CD4-positive, alpha-beta T cell treated with Interleukin-17A for 4 hours (primary cell): ENCODE results near the gene RPS21.

Experiments used
- DNase-seq: peaks from one replicate; pipeline ENCODE4 v3.0.0-alpha.2; 2020; ENCODE audit warnings: mixed read lengths

Gene RPS21

DNA sequence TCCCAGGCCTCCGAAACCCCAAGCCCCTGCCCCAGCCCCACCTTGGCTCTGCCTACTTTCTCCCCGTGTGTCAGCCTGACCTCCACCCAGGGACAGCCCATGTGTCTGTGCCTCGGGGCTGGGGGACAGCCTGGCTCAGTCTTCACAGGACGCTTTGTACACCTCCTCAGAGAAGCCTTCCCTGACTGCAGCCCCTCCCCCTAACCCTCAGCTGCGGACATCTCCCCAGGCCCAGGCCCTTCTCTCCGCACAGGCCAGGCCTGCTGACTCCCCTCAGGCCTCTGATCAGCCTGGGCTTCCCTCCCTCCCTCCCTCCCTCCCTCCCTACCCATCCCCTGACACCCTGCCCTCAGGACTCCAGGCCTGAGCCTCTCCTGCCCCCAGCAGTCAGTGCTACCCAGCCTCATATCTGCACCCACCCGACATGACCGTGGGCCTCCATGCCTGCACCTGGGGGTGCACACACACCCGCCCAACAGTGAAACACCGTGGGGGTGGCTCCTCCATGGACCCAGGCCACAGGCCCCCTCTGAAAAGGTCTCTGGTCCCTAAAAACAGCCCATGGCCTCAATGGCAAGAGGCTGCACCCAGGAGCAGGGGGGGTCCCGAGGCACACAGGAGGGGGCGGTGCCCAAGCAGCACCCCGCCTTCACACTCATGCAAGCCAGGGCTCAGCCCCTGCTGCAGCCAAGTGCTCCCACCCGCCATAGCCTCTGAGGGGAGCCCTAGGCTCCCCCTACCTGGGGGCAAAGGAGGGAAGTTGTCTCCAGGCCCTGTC is 32.7 kb upstream of the RPS21 start:
- no peak for DNase-seq

DNA sequence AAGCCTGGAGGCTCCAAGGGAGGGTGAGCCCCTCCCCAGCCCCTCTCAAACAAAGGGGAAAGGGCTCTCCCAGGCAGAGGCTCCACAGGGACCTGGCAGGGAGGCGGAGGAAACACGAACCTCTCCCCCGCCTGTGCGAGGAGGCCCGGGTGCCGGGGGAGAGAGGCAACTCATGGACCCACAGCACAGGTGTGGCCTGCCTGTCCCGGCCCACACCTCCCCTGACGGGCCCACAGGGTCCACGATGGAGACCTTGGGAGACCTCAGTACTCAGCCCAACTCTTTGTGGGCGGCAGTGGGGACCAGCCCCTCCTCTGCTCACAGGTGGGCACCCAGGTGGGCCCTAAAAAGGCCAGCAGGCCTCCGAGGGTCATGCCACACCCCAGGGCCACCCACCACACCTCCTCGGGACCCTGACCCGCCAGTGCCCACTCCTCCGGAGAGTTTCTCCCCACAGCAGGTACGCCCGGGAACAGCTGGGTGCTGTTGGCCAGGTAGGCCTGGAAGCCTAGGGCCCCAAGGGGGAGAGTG is 32.0 kb upstream of the RPS21 start:
- DNase-seq: no peak

DNA sequence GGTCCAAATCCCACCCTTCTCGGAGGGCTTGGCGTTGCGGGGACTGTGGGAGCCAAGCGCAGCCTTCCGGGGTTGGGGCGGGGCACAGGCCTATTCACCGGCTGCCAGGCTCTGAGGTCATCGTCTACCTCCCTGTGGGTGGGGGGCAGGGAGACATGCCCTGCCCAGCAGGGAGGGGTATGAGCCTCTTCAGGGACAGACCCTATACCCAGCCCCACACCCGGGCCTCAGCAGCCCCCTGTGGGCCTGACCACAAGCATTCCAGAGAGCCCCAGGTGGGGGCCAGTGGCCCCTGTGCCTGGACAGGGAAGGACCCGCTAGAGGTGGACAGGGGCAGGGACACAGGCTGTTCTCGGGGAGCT is 31.4 kb upstream of the RPS21 start:
- no peak for DNase-seq

DNA sequence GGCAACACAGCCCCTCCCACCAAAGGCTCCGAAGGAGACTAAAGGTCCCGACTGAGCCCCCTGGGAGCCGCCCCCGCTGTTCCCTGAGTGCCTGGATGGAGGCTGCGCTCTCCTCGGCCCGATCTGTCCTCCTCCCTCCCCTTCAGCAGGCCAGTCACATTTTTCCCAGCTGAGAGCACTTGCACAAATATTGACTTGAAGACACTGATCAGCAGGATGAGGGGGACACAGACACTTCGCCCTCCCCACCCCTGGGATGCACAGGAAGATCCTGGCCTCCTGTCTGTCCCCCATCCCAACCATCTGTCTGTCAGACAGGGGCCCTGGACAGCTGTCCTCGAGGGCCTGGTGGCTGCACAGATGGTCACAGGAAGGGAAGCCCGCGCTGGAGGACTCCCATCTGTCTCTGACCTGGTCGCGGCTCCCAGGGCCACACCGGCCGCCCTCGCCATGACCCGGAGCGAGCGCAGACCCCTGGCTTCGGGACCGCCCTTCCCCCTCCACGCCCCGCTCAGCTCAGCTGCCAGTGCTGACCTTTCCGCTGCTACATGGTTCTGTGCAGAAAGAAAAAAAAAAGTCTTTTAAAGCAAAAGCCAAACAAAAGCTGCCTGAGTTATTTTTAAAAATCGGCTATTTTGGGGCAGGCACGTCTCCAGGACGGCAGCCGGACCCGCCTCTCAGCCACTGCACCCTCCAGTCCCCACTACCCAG is 30.9 kb upstream of the RPS21 start:
- DNase-seq: no peak

DNA sequence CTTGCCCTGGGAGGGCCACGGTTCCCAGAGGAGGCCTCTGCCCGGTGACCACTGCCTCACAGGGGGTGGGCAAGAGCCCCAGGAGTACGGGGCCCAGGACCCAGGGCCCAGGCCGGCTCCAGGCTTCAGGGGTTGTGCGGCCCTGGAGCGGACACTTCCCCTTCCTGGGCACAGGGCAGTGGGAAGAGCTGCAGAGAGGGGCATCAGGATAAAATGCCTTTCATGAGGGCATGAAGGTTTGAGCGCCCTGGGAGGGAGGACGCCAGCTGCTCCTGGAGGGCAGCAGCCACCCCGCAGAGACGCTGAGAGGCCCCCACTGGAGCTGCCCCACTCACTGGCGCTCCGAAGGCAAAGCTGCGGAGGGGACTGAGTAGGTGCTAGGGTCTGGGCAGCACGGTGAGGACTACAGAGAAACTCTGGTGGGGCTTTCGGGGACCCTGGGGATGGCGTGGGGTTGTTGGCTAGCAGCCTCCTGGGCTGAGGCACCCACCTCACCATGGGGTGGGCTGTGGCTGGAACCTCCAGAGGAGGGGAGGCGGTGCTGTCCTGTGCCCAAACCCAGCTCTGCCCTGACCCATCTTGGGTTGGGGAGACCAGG is 30.2 kb upstream of the RPS21 start:
- no peak for DNase-seq

DNA sequence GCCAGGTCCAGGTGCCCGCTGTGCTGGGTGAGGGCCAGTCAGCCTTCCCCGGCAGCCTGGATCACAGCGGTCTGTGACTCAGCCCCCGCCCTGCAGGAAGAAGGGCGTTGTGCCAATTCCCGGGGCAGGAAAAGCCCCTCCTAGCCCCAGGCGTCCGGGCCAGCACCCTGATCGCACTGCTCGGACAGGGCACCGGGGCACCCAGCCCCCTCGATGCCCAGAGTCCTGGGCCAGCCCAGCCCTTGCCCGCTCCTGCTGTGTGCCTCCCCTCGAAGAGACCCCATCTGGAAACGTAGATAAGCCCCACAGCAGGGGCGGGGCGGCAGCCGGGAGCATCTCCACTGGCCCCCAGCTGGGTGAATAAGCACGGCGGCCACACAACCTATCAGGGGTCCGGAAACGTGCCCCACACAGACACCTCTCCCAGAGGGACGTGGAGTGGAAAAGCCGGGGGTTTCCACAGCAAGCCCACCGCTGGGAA is 29.7 kb upstream of the RPS21 start:
- DNase-seq: no peak

DNA sequence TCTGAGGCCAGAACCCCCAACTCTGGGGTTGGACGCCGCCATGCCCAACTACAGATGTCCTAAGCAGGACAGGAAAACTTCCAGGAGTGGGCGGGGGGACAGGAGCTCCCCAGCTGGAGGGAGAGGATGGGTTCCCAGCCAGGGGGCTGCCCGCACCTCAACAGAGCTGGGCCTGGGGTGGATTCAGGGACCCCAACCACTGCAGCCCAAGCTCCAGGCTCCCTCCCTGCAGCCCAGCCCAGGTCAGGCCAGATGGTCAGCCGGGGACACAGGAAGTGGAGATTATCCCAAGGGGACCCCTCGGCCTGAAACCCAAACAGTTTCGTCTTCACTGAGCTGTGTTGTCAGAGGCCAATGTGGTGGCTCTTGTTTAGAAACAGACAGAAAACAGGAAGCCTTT is 29.2 kb upstream of the RPS21 start:
- DNase-seq: no peak

DNA sequence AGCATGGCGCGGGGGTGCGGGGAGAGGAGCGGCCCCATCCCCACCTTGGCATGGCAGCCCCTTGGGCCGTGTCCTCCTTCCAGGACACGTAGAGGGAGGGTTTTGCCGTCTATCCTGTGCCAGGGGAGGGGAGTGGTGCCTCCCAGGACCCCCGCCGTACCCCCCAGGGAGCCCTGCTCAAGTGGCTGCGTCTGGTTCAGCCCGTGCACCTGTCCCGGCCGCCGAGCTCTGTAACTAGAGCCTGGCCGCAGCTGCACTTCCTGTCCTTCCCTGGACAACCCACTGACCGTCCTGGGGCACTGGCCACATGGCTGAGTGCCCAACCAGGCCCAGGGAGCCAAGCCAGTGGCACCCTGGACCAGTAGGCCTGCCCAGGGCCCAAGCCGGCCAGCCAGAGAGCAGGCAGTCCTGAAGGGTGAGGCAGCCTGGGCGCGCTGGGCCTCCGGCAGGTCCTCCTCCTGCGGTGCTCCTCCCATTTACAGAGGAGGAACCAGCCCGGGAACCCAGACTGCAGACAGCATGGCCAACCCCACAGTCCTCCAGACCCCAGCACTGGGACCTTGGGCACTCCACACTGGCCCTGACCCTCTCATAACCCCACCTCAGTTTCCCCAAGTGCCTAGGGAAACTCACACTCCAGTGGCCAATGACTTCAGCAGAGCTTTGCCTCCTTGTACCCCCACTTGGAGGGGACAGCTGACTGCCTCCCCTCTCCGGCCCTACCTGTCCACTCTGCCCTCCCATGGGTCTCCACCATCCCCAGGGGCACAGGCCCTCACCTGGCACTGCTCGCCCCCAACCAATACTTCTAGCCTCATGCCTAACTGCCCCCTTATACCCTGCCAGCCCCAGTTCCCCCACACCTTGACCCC is 28.5 kb upstream of the RPS21 start:
- DNase-seq: no peak

DNA sequence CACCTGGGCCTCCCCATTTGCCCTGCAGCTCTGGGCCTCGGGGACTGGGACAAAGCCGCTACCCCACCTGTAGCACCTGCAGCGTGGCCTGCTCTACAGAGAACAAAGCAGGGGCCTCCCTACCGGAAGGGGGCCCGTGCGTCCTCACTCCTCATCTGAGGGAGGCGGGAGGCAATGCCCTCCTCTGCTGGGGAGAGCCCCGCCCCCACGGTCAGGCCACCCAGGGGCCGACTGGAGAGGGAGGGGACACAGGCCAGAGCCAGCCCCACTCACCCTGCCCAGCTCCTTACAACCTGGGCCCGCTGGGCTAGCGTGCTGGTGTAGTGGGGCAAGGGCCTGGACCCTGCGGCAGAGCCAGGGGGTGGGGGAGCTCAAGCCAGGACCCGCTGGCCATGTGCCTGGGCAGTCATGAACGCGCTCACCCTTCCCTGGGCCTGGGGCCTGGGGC is 27.8 kb upstream of the RPS21 start:
- DNase-seq: no peak

DNA sequence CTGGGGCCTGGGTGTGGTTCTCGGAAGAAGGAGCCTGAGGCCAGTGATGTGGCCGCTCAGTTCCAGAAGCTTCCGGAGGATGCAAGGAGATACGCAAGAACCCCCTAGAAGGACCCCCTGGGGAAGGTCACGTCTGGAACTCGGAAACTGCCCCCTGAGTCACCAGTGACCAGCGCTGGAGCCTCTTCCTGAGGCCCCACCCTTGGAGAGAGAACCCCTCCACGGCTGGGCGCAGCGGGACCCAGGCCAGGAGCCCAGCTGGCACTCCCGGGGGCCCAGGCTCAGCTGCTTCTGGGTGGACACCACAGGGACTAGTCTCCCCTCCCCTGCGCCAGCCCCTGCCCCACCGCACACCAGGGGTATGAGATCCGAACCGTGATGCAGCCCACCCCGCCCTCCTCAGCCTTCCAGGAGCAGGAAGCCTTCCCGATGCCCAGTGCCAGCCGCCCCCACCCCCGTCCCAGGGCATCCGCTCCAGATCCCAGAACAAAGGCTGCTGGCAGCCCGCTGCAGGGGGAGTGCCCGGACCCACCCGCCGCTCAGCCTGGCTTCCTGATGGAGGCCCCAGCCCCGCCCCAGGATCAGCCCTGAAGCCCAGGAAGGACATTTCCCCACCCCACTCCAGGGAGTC is 27.3 kb upstream of the RPS21 start:
- no peak for DNase-seq

DNA sequence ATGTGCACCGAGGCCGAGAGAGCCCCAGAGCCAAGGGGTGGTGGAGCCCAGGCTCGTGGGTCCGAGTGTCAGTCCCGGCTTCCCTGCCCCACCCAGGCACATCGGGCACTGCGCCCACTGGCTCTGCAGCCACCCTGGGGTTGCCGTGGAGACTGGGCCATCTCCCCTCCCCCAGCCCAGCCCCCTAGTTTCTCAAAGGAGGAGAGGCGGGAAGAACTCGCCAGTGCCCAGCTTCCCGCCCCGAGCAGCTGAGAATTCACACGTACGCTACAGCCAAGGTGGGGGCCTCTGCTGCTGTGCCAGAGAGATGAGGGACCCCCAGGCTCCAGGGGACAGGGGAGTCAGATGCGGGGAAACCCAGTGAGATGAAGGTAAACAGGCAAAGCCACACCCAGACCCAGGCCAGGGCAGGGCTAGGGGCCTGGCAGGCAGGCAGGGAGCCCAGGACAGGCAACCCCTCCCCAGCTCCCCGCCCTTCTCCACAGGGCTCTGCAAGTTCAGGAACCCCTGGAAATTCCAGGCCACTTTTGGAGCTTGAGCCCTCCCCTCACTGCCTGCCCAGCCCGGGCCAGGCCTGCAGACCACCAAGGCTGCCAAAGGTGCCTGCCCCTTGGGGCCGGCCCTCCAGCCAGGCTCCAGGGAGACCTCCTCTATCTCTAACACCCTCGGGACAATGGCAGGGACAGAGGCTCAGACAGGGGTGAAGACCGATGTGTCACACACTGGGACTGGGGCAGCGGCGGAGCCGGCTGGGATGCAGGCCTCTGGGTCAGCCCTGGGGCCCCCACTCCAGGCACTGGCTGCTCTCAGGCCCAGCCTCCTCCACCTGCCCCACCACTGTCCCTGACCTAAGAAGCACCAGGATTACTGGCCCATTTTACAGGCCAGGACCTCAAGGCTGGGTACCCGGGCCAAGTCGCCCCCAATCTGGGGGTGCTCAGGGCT is 25.8 kb upstream of the RPS21 start:
- DNase-seq: no peak

DNA sequence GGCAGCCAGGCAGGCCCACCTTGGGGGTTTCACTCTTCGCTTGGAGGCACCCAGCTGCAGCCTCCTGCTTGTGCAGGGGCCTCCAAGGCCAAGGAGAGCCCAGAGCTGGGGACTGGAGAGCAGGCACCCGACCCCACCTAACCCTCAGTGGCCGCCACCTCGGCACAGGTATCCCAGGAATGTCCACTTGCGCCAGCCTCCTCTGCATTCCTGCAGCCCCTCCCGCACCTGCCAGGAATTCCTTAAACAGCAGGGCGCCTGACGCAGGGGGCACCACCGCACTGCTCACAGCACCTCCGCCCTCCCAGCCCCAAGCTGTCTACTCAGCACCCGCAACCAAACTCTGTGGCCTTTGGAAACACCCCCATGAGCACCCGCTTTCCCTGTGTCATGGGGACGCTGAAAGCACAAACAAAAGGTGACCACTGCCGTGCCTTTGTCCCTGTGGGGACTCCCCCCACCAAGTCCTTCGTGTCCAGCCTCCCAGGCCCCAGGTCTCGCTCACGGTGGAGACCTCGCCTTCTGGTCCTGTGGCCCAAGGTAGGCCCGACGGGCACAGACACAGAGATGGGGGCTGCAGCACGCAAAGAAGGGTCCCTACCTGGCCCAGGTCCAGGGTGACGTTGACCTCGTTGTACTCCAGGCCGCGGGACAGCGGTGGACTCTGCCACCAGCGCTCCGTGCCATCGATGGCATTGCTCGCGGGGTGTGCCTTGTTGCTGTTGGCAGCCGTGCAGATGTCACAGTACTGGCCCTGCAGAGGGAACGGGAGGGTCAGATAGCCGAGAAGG is 24.9 kb upstream of the RPS21 start:
- DNase-seq: no peak

DNA sequence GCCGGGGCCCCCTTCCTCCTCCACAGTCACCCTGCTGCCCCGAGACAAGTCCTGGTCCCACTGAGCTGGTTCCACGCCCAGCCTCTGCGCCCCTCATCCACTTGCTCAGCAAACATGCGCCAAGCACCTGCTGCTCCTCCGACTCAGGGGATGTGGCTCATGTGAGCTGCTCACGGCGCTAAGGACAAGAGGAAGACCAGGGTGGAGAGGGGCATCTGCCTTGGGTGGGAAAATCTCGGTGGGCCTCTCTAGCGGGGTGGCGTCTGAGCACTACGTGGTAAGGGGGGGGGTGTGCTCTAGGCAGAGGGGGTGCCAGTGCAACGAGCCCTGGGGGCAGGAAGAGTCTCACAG is 24.3 kb upstream of the RPS21 start:
- no peak for DNase-seq

DNA sequence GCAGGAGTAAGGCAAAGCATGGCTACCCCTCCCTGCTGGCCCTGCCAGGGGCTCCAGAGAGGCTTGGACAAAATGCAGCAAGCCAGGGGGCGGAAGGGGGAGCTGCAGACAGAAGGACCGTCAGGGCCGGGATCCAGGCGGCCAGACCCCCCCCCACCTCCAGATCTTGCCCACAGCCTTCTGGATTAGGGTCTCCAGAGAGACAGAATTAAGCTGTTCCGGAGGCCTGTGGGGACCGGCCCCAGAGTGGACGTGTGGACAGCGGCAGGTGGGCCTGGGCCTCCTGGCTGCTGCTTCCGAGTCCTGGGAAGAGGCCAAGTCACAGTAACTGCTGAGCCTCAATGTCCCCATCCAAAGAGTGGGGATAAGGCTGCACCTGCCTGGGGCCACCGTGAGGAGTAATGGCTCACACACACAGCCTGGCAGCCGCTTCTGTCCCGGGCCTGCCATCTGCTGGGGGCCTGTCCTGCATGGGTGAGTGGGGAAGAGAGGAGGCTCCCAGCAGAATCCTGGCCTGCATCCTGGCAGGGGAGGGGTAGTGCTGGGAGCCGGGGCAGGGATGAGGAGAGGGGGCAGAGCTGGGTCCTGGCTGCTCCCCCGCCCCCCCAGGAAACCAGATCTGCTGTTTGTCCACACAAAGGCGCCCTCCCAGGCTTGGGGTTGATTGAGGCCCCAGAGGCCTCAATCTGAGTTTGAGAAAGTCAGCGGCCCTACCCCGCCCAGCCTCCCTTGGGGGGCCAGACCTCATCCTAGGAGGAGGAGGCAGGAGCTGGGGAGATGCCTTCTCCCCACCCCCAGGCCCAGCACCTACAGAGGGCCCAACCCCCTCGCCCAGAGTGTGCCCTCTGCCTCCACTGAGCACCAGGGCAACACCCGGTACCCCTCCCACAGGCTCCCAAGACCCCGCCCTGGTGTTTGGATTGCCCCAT is 23.6 kb upstream of the RPS21 start:
- DNase-seq: no peak

DNA sequence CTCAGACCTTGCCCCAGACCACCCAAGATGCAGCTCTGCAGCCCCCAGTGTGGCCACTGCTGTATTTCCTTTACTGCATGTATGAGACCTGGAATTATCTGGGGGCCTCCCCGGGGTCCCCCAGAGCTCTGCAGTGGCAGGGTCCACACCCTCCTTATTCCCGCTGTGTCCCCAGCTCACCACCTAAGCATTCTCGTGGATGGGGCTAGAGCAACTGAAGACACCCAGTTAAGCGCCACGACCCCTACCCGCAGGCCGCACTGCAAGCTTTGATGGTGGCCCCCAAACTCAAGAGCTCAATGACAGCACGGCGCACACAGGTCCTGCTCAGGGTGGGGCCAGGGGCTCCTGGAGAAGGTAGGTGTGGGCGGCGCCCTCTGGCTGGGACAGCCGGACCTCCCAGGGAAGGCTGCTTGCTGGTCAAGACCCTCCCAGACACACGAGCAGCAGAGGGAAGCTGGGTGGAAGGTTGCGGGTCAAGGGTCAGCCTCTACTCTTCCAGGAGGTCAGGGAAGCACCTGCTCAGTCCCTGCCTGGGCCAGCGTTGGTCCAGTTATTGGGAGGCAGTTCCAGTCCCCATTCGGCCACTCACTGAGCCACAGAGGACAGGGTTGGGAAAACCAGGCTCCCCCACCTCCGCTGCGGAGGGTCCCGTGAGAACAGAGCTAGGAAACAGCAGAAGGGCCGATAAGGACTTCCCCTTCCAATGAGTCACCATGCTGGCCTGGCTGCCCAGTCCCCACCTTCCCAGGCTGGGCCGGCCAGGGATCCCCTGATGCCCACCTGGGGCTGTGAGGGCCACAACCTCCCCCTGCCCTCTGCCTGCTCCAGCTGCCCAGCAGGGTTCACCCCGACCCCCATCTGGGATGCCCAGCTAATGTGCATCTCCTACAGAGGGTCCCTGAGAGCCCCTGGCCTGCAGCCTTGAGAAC is 22.7 kb upstream of the RPS21 start:
- DNase-seq: no peak

DNA sequence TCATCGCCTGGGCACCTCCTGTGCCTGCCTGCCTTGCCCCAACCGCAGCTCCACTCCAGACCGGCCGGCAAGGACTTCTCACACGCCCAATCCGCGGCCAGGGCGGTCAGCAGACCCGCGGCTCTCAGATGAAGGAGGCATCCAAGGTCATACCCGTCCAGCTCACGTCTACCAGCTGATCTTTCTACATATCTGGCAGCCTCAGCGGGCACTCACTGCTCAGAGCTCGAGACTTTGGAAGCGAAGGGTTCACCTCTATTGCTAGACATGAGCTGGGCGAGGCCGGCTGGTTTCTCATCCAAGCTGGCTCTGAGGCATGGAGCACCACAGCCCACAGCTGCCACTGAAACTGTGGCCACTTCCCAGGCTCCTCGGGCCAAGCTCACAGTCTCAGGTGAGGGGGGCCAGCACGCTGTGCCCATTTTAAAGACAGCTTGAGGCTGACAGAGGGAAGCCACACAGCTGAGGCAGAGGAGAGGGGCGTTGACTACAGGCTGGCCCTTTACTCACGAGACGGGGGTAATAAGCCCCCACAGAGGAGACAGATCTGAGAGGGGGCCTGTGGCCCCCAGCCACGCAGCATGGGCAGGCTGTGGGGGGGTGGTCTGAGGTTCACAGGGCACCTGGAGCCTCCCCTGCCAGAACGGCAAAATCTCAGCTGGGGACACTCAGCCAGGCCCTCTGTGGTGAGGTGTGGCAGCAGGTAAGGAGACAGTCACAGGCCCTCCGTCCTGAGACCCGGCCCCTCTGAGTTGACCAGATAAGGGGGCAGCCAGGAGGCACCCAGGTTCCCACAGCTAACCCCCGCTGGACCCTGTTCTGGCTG is 21.8 kb upstream of the RPS21 start:
- no peak for DNase-seq

DNA sequence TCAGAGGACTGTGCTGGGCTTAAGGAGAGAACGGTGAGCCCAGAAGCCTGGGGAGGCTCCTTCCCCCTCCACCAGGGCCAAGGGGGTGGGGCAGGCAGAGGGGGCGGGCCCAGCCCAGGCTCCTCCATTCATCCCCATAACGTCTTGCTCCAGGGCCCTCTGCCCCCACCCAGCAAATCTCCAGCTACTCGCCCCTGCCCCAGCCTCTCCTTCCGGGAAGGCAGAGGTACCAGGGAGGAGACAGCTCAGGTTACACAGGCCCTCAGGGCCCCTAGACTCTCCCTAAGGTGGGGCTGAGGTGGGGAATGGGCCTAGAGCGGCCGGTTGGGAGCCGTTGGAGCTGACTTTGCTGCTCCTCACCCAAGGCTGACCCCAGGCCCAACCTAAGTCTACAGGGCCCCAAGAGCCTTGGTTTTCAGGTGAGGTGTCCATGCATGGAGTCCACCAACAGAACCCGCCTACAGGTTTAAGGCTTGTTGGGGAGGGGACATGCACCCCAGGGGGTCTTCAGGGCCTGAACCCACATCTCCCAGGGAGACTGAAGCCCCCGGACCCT is 21.0 kb upstream of the RPS21 start:
- no peak for DNase-seq
